ENCODE results near the gene TTC28. TPM values are rescaled to one million over a fixed set of nuclear protein-coding genes. Genes with fewer than 3 reads are reported as not detected.

The TTC28 gene
- total RNA-seq, 4 donors from 2014 or later, result 35.6 to 42.6 (median 36.9) TPM

DNA sequence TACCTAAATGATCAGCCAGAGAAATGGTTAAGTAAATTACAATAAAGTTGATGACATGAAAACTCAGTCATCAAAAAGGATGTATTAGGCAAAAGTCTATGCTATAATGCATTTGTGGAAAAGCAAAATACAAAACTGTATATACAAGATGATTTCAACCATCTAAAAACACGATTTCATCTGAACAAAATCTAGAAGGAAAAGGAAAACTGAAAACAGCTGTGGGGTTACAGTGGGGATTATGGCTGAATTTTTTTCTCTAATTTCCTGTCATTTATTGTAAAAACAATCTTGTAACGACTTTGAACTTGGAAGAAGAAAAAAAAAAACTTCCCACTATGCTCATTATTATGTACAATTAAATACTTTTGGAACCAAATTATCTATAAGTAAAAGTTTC is 31.7 kb upstream of the TTC28 start:
- Histone ChIP-seq H3K36me3 (peaks cover 0 to 3% (median 0%) of the 10 kb centered on the region in 4 donors), H3K4me1 (peaks cover 0 to 19% (median 3%) of the 10 kb centered on the region in 4 donors), H3K27me3 (no peaks in the 10 kb centered on the region), H3K9me3 (no peaks in the 10 kb centered on the region), H3K27ac (replicated peaks in 1 of 4) (peak overlapping the region; percentile 13 to 69 (median 40)), H3K4me3 (no peak overlapping the region)
- DNase-seq (ENCODE audit: extremely low spot score), result no peak
- TF ChIP-seq POLR2AphosphoS5 (IDR thresholded peaks at IDR 0.05) (no peak), POLR2A (IDR thresholded peaks at IDR 0.05; ENCODE audit: low read depth) (no peak)
- TF ChIP-seq, protein P1, sequence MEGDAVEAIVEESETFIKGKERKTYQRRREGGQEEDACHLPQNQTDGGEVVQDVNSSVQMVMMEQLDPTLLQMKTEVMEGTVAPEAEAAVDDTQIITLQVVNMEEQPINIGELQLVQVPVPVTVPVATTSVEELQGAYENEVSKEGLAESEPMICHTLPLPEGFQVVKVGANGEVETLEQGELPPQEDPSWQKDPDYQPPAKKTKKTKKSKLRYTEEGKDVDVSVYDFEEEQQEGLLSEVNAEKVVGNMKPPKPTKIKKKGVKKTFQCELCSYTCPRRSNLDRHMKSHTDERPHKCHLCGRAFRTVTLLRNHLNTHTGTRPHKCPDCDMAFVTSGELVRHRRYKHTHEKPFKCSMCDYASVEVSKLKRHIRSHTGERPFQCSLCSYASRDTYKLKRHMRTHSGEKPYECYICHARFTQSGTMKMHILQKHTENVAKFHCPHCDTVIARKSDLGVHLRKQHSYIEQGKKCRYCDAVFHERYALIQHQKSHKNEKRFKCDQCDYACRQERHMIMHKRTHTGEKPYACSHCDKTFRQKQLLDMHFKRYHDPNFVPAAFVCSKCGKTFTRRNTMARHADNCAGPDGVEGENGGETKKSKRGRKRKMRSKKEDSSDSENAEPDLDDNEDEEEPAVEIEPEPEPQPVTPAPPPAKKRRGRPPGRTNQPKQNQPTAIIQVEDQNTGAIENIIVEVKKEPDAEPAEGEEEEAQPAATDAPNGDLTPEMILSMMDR (IDR thresholded peaks at IDR 0.05), result no peak
- WGBS, result 62% methylated on average over 2 of the region's 2 CpGs
- intact Hi-C loops (cut with DNase I), result no loop called here

DNA sequence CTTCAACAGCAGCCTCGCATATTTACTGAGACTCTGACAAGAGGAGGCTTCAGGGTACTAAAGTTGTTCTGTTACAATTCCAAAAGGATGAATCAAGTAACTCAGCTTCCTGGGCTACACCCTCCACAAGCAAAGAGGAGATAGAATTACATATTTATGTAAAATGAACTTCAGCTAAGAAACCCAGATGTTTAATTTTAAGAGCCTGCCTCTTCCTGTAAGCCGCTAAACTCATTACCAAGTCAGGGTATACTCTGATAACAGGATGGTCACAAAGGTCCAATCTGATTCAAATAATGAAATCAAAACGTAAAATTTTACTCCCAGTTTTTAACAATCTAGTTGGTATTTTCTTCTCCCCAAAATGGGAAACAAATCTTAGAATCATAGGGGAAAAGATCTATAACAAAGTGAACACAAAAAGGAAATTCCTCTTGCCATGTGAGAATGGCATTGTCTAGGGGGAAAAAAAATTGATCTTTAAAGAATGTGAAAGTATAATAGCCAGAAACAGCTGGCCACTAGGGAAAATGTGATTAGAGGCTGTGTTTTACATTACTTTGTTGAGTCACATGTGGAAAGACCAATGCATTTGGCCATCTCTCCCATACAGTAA is 31.0 kb upstream of the TTC28 start:
- Histone ChIP-seq H3K9me3 (no peaks in the 10 kb centered on the region), H3K27ac (replicated peaks in 1 of 4) (peak overlapping the region; percentile 13 to 69 (median 34)), H3K4me3 (no peak overlapping the region), H3K36me3 (peaks cover 0 to 3% (median 0%) of the 10 kb centered on the region in 4 donors), H3K4me1 (peaks cover 0 to 19% (median 3%) of the 10 kb centered on the region in 4 donors), H3K27me3 (no peaks in the 10 kb centered on the region)
- 43% methylated on average over 3 of the region's 3 CpGs for WGBS
- intact Hi-C loops (cut with DNase I), result no loop called here
- TF ChIP-seq EP300 (IDR thresholded peaks at IDR 0.05) (no peak), POLR2A (IDR thresholded peaks at IDR 0.05; ENCODE audit: low read depth) (no peak), POLR2AphosphoS5 (IDR thresholded peaks at IDR 0.05) (peak in 1 of 2 donors; percentile 16)
- TF ChIP-seq, protein P1 (IDR thresholded peaks at IDR 0.05), result no peak
- no peak for DNase-seq (ENCODE audit: extremely low spot score)

DNA sequence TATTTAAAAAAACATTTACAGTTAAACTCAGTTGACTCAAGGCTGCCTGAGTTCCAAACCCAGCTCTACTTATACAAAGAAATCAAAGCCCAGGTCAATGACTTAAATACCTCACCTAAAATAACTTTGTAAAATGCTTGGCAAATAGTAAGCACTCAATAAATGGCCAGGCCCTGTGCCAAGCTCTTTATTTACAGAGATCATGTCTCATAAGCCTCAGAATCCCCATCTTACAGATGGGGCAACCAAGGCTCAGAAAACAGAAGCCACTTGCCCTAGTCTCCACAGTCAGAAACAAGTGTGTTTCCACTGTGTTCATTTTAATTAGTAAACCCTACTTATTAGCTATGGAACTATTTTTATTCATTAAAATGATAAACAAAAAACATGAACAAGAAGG is 30.5 kb upstream of the TTC28 start:
- Histone ChIP-seq H3K36me3 (peaks cover 0 to 3% (median 0%) of the 10 kb centered on the region in 4 donors), H3K4me1 (peaks cover 0 to 19% (median 3%) of the 10 kb centered on the region in 4 donors), H3K9me3 (no peaks in the 10 kb centered on the region), H3K27me3 (no peaks in the 10 kb centered on the region), H3K27ac (replicated peaks in 1 of 4) (peak overlapping the region; percentile 13 to 69 (median 34)), H3K4me3 (no peak overlapping the region)
- no peak for TF ChIP-seq EP300 (IDR thresholded peaks at IDR 0.05)
- TF ChIP-seq, protein P1 (IDR thresholded peaks at IDR 0.05), result no peak
- no peak for TF ChIP-seq POLR2AphosphoS5 (IDR thresholded peaks at IDR 0.05)
- intact Hi-C loops (cut with DNase I), result no loop called here
- no peak for DNase-seq (ENCODE audit: extremely low spot score)

DNA sequence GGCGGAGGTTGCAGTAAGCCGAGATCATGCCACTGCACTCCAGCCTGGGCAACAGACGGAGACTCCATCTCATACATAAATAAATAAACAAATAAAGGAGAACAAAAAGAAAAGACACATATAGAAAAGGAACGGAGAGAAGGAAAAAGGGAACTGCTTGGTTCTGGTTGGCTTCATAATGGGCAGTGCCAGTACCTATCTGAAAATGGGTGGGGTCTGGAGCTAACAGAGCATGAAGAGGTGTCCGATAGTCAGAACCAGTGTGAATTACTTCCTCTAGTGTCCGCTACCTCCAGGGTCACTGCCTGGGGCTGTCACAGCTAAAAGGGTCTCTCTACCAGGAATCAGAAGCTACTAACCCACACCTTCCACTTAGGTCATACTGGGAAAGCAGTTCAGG is 27.2 kb upstream of the TTC28 start:
- 86% methylated on average over 6 of the region's 6 CpGs for WGBS
- Histone ChIP-seq H3K36me3 (peaks cover 0 to 3% (median 0%) of the 10 kb centered on the region in 4 donors), H3K4me1 (peaks cover 0 to 19% (median 3%) of the 10 kb centered on the region in 4 donors), H3K9me3 (no peaks in the 10 kb centered on the region), H3K27me3 (no peaks in the 10 kb centered on the region), H3K4me3 (no peak overlapping the region), H3K27ac (replicated peaks in 1 of 4) (no peak overlapping the region)
- TF ChIP-seq POLR2AphosphoS5 (IDR thresholded peaks at IDR 0.05) (no peak), EP300 (IDR thresholded peaks at IDR 0.05) (no peak), POLR2A (IDR thresholded peaks at IDR 0.05; ENCODE audit: low read depth) (no peak)
- TF ChIP-seq, protein P1 (IDR thresholded peaks at IDR 0.05), result no peak
- no peak for DNase-seq (ENCODE audit: extremely low spot score)
- intact Hi-C loops (cut with DNase I), result no loop called here

DNA sequence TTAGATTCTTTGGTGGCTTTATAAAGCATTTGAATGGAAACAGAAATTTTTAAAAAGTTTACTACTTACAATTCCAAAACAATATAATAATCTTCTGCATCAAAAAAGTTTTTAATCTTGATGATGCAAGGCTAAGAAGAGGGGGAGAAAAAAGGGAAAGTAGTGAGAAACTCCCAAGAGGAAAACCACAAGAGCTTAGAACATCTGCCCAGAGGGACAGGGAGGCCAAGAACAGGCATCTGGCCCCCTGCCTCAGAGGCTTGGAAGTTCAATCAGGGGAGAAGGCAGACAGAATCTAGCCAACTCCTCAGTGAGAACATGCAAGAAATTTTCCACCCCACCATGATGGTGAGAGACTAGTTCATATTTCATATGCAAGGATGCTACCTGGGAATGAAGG is 23.8 kb upstream of the TTC28 start:
- DNase-seq (ENCODE audit: extremely low spot score), result no peak
- intact Hi-C loops (cut with DNase I), result no loop called here

More for the DNA sequence above, 23.8 kb upstream of the TTC28 start:
- Histone ChIP-seq H3K9me3 (no peaks in the 10 kb centered on the region), H3K36me3 (no peaks in the 10 kb centered on the region), H3K4me1 (no peaks in the 10 kb centered on the region), H3K27ac (replicated peaks in 1 of 4) (no peak overlapping the region), H3K27me3 (no peaks in the 10 kb centered on the region), H3K4me3 (no peak overlapping the region)
- TF ChIP-seq POLR2A (IDR thresholded peaks at IDR 0.05; ENCODE audit: low read depth) (no peak), EP300 (IDR thresholded peaks at IDR 0.05) (no peak), POLR2AphosphoS5 (IDR thresholded peaks at IDR 0.05) (no peak)
- TF ChIP-seq, protein P1 (IDR thresholded peaks at IDR 0.05), result no peak

Measured in esophagus muscularis mucosa (tissue), 4 donors.